IPS-15b (cell line): ENCODE measurements around the gene MTUS2.
"Not testable (repeated sequence)": the region's sequence is repeated elsewhere in the genome, so short reads cannot be mapped to it uniquely, and the experiment has no call there.

Experiments used
- H3K27me3 ChIP-seq: one replicate; pipeline ENCODE4 v1.6.1; 2013; ENCODE audit warnings: low read length; ENCODE audit not compliant: control insufficient read depth, insufficient read depth
- H3K36me3 ChIP-seq: one replicate; pipeline ENCODE4 v1.6.1; 2013; ENCODE audit warnings: low read length; ENCODE audit not compliant: control insufficient read depth, insufficient read depth
- H3K4me1 ChIP-seq: one replicate; pipeline ENCODE4 v1.6.1; 2013; ENCODE audit warnings: mild to moderate bottlenecking, low read length; ENCODE audit not compliant: control insufficient read depth, insufficient read depth
- H3K4me3 ChIP-seq: one replicate; pipeline ENCODE4 v1.5.1; 2013; ENCODE audit warnings: low read depth, low read length
- H3K9ac ChIP-seq: one replicate; pipeline ENCODE4 v1.6.1; 2013; ENCODE audit warnings: low read depth, mild to moderate bottlenecking, low read length
- H3K9me3 ChIP-seq: one replicate; pipeline ENCODE4 v1.6.1; 2013; ENCODE audit warnings: mild to moderate bottlenecking, low read length; ENCODE audit not compliant: control insufficient read depth, insufficient read depth

MTUS2 gene

DNA sequence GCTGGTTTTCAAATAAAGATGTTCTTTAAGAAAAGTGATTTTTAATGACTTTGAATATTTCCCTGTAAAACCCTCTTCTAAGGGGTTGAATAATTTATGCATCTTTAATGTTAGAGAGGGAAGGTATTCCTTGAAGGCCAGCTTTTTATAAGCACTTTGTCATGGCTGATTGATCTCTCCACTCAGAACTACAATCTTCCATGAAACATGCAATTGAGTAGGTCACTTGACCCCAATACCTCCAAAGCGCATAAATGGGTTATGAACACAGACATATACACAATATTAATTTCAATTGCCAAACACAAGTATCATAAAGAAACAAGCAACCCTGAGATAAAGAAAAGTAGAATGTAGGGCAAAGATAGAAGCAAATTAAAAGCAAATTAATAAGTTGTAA, 359.9 kb downstream of the MTUS2 start:
- Histone ChIP-seq H3K9me3 (no peaks in the 10 kb centered on the region), H3K4me3 (no peak overlapping the region), H3K4me1 (no peaks in the 10 kb centered on the region), H3K9ac (no peak overlapping the region), H3K36me3 (no peaks in the 10 kb centered on the region), H3K27me3 (no peaks in the 10 kb centered on the region)

DNA sequence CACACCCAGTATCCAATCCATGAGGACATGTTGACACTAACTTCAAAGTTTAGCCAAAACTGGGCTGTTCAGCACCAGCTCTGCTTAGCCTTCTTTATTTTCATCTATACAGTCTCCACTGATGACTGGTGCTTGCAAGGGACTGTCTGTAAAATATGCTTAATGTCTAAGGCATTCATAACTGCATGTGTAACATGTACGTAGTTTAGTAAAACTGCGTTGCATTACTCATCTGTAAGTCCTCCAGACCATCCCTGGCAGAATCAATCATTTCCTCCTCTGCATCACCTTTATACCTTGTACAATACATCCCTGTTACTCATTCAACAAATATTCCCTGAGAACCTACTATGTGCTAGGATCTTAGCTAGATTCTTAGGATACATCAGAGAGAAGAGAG, 362.1 kb downstream of the MTUS2 start:
- H3K4me1 ChIP-seq, result no peaks in the 10 kb centered on the region
- no peak overlapping the region for H3K4me3 ChIP-seq
- no peak overlapping the region for H3K9ac ChIP-seq
- no peaks in the 10 kb centered on the region for H3K9me3 ChIP-seq
- H3K27me3 ChIP-seq, result no peaks in the 10 kb centered on the region
- no peaks in the 10 kb centered on the region for H3K36me3 ChIP-seq

DNA sequence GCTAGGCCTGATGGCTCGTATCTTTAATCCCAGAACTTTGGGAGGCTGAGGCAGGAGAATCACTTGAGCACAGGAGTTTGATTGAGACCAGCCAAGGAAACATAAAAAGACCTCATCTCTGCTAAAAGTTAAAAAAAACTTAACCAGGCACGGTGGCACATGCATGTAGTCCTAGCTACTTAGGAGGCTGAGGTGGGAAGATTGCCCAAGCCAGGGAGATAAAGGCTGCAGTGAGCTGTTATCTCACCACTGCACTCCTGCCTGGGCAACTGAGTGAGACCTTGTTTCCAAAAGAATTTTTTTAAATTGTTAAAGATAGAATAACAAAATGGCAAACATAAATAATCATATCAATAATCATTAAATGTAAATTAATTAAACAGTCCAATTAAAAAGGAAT, 365.8 kb downstream of the MTUS2 start:
- H3K27me3 ChIP-seq, result no peaks in the 10 kb centered on the region
- H3K9ac ChIP-seq, result no peak overlapping the region
- H3K4me1 ChIP-seq, result no peaks in the 10 kb centered on the region
- no peaks in the 10 kb centered on the region for H3K36me3 ChIP-seq
- H3K9me3 ChIP-seq, result no peaks in the 10 kb centered on the region
- H3K4me3 ChIP-seq, result no peak overlapping the region

DNA sequence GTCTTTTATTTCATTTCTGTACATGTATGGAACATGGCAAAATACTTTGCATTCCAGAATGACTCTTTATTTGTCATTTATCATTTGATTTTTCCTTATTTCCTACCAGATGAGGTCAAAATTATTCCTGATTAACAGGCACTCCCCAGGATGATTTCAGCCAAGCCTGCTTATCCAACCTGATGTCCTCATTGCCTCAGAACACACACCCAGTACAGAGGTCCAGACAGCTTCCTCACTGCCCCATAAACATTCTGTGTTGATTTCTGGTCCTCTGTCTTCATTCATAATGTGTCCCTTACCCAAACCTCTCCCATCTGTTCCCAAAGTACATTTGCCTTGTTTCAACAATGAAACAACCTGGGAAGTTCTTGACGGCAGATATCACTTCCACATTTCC, 367.4 kb downstream of the MTUS2 start:
- no peaks in the 10 kb centered on the region for H3K27me3 ChIP-seq
- H3K4me1 ChIP-seq, result no peaks in the 10 kb centered on the region
- H3K36me3 ChIP-seq, result no peaks in the 10 kb centered on the region
- no peaks in the 10 kb centered on the region for H3K9me3 ChIP-seq
- H3K9ac ChIP-seq, result no peak overlapping the region
- no peak overlapping the region for H3K4me3 ChIP-seq

DNA sequence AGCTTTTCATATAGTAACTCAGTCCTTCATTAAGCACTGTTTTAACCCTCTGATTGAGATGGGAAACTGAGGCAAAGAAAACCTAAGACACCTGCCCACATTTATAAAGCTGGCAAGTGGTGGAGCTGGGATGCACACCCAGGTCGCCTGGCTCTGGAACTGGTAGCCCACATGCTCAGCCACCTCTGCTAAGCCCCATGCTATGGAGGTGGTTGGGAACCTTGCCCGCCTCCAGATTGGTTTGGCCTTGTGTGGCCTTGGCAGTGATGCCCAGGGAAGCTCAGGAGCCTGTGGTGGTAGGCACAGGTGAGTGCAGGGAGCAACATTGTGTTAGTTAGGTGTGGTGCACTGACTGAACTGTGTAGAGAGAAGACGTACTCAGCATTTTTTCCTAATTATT, 370.2 kb downstream of the MTUS2 start:
- Histone ChIP-seq H3K4me3 (no peak overlapping the region), H3K27me3 (no peaks in the 10 kb centered on the region), H3K4me1 (no peaks in the 10 kb centered on the region), H3K9ac (no peak overlapping the region), H3K36me3 (no peaks in the 10 kb centered on the region), H3K9me3 (no peaks in the 10 kb centered on the region)

DNA sequence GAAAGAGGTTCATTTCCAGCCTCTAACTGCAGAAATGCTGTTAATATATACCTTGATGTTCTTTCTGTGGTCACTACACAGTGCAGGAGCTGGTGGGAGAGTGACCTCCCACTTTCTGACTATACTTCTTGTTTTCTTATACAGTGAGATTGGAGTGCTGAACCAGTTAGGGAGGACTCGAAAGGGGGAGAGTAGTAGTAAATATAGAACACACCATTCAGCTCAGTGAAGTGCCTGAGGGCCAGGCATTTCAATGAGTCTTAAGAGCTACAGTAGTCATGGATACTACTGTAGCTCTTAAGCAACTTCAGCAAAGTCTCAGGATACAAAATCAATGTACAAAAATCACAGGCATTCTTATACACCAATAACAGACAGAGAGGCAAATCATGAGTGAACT, 372.9 kb downstream of the MTUS2 start:
- Histone ChIP-seq H3K27me3 (no peaks in the 10 kb centered on the region), H3K9ac (no peak overlapping the region), H3K4me1 (no peaks in the 10 kb centered on the region), H3K36me3 (no peaks in the 10 kb centered on the region), H3K9me3 (no peaks in the 10 kb centered on the region), H3K4me3 (no peak overlapping the region)

GRCh38 chr13:29195456-29195855, 375.3 kb downstream of the MTUS2 start:
- Histone ChIP-seq H3K4me1 (no peaks in the 10 kb centered on the region), H3K27me3 (no peaks in the 10 kb centered on the region), H3K9me3 (no peaks in the 10 kb centered on the region), H3K36me3 (no peaks in the 10 kb centered on the region), H3K4me3 (no peak overlapping the region), H3K9ac (no peak overlapping the region)

DNA sequence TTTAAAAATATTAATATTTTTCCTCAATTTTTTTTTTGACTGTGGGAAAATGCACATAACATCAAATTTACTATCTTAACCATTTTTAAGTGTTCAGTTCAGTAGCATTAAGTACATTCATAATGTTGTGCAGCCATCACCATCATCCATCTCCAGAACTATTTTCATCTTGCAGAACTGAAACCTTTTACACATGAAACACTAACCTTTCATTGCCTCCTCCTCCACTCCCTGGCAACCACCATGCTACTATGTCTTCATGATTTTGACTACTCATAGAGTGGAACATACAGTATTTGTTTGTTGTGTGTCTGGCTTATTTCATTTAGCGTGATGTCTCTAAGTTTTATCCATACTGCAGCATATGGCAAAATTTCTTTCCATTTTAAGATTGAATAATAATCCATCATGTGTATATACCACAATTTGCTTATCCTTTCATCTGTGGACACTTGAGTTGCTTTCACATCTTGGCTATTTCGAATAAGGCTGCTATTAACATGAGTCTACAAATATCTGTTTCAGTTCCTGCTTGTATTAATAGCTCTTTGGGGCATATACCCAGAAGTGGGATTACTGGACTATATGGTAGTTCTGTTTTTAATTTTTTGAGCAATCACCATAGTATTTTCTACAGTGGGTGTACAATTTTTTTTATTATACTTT, 376.4 kb downstream of the MTUS2 start:
- Histone ChIP-seq H3K36me3 (no peaks in the 10 kb centered on the region), H3K4me3 (no peak overlapping the region), H3K9me3 (no peaks in the 10 kb centered on the region), H3K9ac (no peak overlapping the region), H3K27me3 (no peaks in the 10 kb centered on the region), H3K4me1 (no peaks in the 10 kb centered on the region)

DNA sequence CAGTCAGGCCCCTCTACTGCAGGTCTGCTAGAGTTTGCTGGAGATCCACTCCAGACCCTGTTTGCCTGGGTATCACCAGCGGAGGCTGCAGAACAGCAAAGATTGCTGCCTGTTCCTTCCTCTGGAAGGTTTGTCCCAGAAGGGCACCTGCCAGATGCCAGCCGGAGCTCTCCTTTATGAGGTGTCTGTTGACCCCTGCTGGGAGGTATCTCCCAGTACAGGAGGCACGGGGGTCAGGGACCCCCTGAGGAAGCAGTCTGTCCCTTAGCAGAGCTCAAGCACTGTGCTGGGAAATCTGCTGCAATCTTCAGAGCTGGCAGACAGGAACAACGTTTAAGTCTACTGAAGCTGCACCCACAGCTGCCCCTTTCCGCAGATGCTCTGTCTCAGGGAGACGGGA, 382.6 kb downstream of the MTUS2 start:
- not testable (repeated sequence) for H3K27me3 ChIP-seq, H3K9me3 ChIP-seq, H3K4me1 ChIP-seq, H3K4me3 ChIP-seq, H3K36me3 ChIP-seq, H3K9ac ChIP-seq

- H3K4me3 ChIP-seq, result no peak overlapping the region
- H3K4me1 ChIP-seq, result no peaks in the 10 kb centered on the region
- H3K9me3 ChIP-seq, result no peaks in the 10 kb centered on the region
- no peaks in the 10 kb centered on the region for H3K36me3 ChIP-seq
- no peaks in the 10 kb centered on the region for H3K27me3 ChIP-seq
- H3K9ac ChIP-seq, result no peak overlapping the region
Measured at GRCh38 chr13:29204651-29205050, 384.5 kb downstream of the MTUS2 start.

DNA sequence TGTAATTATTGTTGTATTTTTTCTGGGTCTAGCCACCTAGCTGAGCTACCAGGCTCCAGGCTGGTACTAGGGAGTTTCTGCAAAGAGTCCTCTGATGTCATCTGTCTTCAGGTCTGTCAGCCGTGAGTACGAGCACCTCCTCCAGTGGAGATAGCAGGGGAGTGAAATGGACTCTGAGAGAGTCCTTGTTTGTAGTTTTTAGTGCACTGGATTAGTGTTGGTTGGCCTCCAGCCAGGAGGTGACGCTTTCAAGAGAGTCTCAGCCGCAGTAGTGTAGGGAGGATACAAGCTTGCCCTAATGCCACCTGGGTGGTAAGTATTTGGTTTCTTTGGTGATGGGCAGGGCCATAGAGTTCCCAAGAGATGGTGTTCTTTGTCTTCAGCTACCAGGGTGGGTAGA, 390.5 kb downstream of the MTUS2 start:
- Histone ChIP-seq H3K4me3 (no peak overlapping the region), H3K9ac (no peak overlapping the region), H3K4me1 (no peaks in the 10 kb centered on the region), H3K9me3 (no peaks in the 10 kb centered on the region), H3K27me3 (no peaks in the 10 kb centered on the region), H3K36me3 (no peaks in the 10 kb centered on the region)

GRCh38 chr13:29211162-29211561, 391.0 kb downstream of the MTUS2 start:
- H3K9me3 ChIP-seq, H3K27me3 ChIP-seq, H3K9ac ChIP-seq, H3K4me3 ChIP-seq, H3K4me1 ChIP-seq, H3K36me3 ChIP-seq: not testable (repeated sequence)
